GM18520 (cell line): ENCODE measurements around the gene ARMC6.
"Not testable (repeated sequence)": the region's sequence is repeated elsewhere in the genome, so short reads cannot be mapped to it uniquely, and the experiment has no call there.

ENCODE experiments used
- ATAC-seq: cut with Tn5 transposase; IDR thresholded peaks from one replicate; pipeline ENCODE4 v1.9.1; 2021; ENCODE audit not compliant: unreplicated experiment

Gene ARMC6

DNA sequence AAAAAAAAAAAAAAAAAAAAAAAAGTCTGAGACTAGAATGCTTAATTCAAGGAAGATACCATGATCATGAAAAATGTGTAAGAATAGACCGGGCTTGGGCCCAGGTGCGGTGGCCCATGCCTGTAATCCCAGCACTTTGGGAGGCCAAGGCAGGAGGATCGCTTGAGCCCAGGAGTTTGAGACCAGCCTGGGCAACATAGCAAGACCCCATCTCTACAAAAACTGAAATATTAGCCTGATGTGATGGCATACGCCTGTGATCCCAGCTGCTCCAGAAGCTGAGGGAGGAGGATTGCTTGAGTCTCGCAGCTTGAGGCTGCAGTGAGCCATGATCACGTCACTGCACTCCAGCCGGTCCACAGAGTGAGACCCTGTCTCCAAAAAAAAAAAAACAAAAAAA is 73.5 kb downstream of the ARMC6 start:
- ATAC-seq: not testable (repeated sequence)

DNA sequence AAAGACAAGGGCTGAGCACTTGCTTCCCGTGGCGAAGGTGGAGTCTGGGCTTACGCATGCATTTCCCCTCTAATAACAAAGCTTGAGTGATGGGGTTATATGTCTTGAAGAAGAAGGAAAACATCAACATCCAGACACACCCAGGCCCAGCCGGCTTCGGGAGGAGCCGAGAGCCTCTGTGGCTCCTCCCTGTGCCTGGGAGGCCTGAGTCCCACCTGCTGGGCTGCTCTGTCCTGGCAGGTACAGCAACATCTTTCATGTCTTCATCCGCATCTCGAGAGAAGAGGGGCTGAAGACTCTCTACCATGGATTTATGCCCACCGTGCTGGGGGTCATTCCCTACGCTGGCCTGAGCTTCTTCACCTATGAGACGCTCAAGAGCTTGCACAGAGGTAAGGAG is 74.3 kb downstream of the ARMC6 start:
- no peak for ATAC-seq
